KMS-11 (cell line): ENCODE results near the gene APBA1.

Source experiments
- H2AFZ ChIP-seq: fragments of 200-600 bp; sonication (generic); 2 replicates; pipeline ENCODE4 v1.6.1; 2016; ENCODE audit warnings: antibody characterized with exemption, mixed run types, low read depth
- H3K27ac ChIP-seq: fragments of 200-600 bp; sonication (generic); 2 replicates; pipeline ENCODE4 v1.6.1; 2016; ENCODE audit warnings: mild to moderate bottlenecking, mixed run types
- H3K27me3 ChIP-seq: fragments of 200-600 bp; sonication (generic); 2 replicates; pipeline ENCODE4 v1.6.1; 2017; ENCODE audit warnings: mild to moderate bottlenecking, low read depth, mixed run types, moderate library complexity; ENCODE audit not compliant: insufficient read depth
- H3K36me3 ChIP-seq: fragments of 200-600 bp; sonication (generic); 2 replicates; pipeline ENCODE4 v1.6.1; 2017; ENCODE audit warnings: mild to moderate bottlenecking, mixed run types; ENCODE audit not compliant: insufficient read depth
- H3K4me1 ChIP-seq: fragments of 200-600 bp; sonication (generic); 2 replicates; pipeline ENCODE4 v1.6.1; 2016; ENCODE audit warnings: mild to moderate bottlenecking, low read depth, mixed run types; ENCODE audit not compliant: poor library complexity, severe bottlenecking
- H3K4me2 ChIP-seq: fragments of 200-600 bp; sonication (generic); 2 replicates; pipeline ENCODE4 v1.7.0; 2016; ENCODE audit warnings: mild to moderate bottlenecking, mixed run types
- H3K4me3 ChIP-seq: fragments of 200-600 bp; sonication (generic); IDR thresholded peaks from 2 replicates; pipeline ENCODE4 v1.6.1; 2017; ENCODE audit warnings: low read depth, low read length, mixed read lengths; ENCODE audit not compliant: insufficient read depth
- H3K79me2 ChIP-seq: fragments of 200-600 bp; sonication (generic); 2 replicates; pipeline ENCODE4 v1.6.1; 2016; ENCODE audit warnings: low read depth, mixed run types; ENCODE audit not compliant: insufficient read depth
- H3K9ac ChIP-seq: fragments of 200-600 bp; sonication (generic); 2 replicates; pipeline ENCODE4 v1.6.1; 2016; ENCODE audit warnings: mild to moderate bottlenecking, mixed run types
- H4K20me1 ChIP-seq: fragments of 200-600 bp; sonication (generic); 2 replicates; pipeline ENCODE4 v1.6.1; 2016; ENCODE audit warnings: mild to moderate bottlenecking, mixed run types; ENCODE audit not compliant: insufficient read depth
- TF ChIP-seq, protein P1 (sequence below): fragments of 200-600 bp; sonication (generic); conservative IDR thresholded peaks from 2 replicates; pipeline ENCODE4 v1.6.1; 2017; ENCODE audit warnings: low read depth, mild to moderate bottlenecking, antibody characterized with exemption, low read length, moderate library complexity, mixed read lengths

APBA1 gene

DNA sequence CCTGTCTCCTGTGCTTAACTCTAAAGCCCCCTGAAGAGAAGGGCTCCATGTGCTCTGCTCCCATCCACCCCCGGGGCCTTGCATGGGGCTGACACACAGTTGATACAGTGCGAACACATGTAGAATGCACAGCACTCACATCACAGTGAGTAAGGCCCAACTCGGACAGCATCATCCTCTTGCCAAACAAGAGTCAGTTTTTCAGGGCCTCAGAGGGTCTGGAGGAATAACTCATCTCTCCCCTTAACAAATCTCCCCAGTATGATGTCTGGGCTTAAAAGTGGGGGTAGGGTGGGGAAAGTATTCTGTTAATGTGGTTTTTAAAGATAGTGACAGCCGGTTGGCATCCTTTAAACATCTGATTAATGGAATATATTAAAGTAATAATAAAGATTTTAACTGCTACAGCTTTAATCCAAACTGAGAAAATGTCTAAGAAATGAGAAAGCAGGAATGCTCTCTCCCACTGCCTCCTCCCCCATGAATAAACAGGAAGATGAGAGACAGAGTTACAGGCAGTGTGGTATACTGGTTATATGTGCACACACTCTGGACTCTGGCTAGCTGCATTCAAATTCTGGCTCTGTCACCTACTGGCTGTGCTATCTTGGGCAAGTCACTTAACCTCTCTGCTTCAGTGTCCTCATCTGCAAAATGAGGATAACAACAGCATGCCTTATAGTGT lies 22.5 kb downstream of the APBA1 start:
- Histone ChIP-seq H3K79me2 (no peaks in the 10 kb centered on the region), H3K4me2 (no peak overlapping the region), H3K4me1 (no peaks in the 10 kb centered on the region), H3K27ac (no peak overlapping the region), H2AFZ (no peak overlapping the region), H3K4me3 (no peak overlapping the region), H3K9ac (no peak overlapping the region), H3K36me3 (no peaks in the 10 kb centered on the region), H4K20me1 (no peaks in the 10 kb centered on the region), H3K27me3 (no peaks in the 10 kb centered on the region)
- TF ChIP-seq, protein P1, sequence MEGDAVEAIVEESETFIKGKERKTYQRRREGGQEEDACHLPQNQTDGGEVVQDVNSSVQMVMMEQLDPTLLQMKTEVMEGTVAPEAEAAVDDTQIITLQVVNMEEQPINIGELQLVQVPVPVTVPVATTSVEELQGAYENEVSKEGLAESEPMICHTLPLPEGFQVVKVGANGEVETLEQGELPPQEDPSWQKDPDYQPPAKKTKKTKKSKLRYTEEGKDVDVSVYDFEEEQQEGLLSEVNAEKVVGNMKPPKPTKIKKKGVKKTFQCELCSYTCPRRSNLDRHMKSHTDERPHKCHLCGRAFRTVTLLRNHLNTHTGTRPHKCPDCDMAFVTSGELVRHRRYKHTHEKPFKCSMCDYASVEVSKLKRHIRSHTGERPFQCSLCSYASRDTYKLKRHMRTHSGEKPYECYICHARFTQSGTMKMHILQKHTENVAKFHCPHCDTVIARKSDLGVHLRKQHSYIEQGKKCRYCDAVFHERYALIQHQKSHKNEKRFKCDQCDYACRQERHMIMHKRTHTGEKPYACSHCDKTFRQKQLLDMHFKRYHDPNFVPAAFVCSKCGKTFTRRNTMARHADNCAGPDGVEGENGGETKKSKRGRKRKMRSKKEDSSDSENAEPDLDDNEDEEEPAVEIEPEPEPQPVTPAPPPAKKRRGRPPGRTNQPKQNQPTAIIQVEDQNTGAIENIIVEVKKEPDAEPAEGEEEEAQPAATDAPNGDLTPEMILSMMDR, result no peak

DNA sequence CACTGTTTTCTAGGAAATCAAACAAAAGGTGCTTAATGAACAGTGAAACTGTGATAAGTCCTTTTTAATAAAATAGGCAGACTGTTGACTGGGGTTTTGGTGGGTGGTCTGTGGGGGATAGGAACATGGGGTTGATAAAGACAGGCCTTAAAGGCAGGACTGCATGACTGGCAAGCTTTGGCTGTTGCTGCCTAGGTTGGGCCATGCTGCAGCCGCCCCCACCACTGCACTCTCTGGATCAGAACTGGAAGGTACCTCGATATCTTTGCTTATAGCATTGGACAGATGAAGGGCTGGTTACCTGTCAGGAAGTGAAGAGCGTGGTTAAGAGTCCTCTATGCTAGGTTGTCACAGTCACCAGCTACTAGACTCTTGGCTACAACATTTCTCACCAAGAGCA lies 24.4 kb downstream of the APBA1 start:
- Histone ChIP-seq H3K4me1 (no peaks in the 10 kb centered on the region), H2AFZ (no peak overlapping the region), H3K36me3 (no peaks in the 10 kb centered on the region), H3K9ac (no peak overlapping the region), H3K79me2 (no peaks in the 10 kb centered on the region), H3K27me3 (no peaks in the 10 kb centered on the region), H3K4me2 (no peak overlapping the region), H3K4me3 (no peak overlapping the region), H4K20me1 (no peaks in the 10 kb centered on the region), H3K27ac (no peak overlapping the region)
- TF ChIP-seq, protein P1, result no peak

DNA sequence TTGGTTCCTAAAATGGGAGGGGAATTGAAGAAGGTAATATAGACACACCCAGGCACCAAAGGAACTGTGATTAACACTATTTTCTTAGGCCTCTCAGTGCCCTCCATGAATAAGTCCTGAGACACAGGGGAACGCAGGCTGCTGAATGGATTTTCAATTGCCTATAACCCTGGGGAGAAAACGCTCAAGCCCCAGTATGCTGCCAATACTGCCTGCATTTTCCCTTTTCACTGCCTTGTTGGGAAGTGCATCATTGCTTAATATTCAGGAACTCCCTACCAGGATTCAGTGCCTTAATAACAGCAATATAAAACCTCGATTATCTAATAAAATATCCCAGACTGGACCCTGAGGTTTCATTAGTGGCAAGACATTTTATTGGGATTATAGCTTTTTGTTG lies 25.4 kb downstream of the APBA1 start:
- Histone ChIP-seq H3K27me3 (no peaks in the 10 kb centered on the region), H3K27ac (no peak overlapping the region), H3K79me2 (no peaks in the 10 kb centered on the region), H3K36me3 (no peaks in the 10 kb centered on the region), H3K9ac (no peak overlapping the region), H3K4me3 (no peak overlapping the region), H4K20me1 (no peaks in the 10 kb centered on the region), H3K4me1 (no peaks in the 10 kb centered on the region), H3K4me2 (no peak overlapping the region), H2AFZ (no peak overlapping the region)
- TF ChIP-seq, protein P1, result no peak

DNA sequence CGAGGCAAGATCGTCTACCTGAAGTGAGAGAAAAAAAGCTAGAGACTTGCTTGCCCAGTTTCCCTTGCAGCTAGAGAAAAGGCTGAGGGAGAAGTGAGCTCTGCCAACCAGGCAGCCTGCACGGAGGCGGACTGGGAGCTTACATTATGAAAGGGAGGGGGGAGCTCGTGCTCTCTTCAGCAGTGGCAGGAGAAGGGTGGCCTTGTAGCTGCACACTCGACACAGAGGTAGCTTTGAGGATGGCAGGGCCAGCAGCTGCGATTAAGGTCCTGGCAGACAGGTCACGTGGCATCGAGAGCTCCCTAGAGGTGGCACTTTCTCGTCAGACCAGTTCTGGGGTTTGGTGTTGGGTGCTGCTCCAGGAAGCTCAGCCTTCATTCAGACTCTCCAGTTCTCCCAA lies 26.7 kb downstream of the APBA1 start:
- H4K20me1 ChIP-seq, result no peaks in the 10 kb centered on the region
- H3K36me3 ChIP-seq, result no peaks in the 10 kb centered on the region
- H2AFZ ChIP-seq, result no peak overlapping the region
- no peak overlapping the region for H3K4me3 ChIP-seq
- no peaks in the 10 kb centered on the region for H3K79me2 ChIP-seq
- H3K4me2 ChIP-seq, result no peak overlapping the region
- H3K4me1 ChIP-seq, result no peaks in the 10 kb centered on the region
- no peak overlapping the region for H3K27ac ChIP-seq
- no peaks in the 10 kb centered on the region for H3K27me3 ChIP-seq
- H3K9ac ChIP-seq, result no peak overlapping the region
- TF ChIP-seq, protein P1, result no peak
